Measurements from ENCODE around the gene MRPS18A.

DNA sequence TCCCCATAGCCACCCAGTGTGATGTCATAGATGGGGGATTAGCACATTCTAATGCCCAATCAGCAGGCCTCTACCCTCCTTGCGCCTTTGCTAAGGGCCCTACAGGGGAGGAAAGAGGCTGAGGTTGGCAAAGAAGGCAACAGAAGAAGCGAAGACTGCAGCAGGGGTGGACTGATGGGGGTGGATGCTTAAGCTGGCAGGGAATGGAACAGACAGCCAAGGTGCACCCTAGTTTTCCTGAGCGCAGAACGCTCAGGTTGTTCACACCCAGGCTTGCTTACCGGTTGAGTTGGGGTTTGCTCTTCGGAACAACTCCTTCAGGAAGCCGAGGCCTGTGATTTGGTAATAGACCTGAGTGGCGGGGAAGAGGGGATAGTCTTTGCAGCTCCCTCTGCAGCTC is 12.7 kb downstream of the MRPS18A start:
- TF ChIP-seq EZH2 (IDR thresholded peaks at IDR 0.05; ENCODE audit: low read depth, unreplicated experiment) (no peak), EZH2phosphoT487 (IDR thresholded peaks at IDR 0.05; ENCODE audit: unreplicated experiment) (no peak), ZNF462 (CRISPR knock-in tag; IDR thresholded peaks at IDR 0.05) (no peak), POLR2AphosphoS5 (IDR thresholded peaks at IDR 0.05; ENCODE audit: low read depth) (no peak), ETS1 (IDR thresholded peaks at IDR 0.05) (no peak), JUNB (IDR thresholded peaks at IDR 0.05; ENCODE audit: unreplicated experiment) (no peak), CREB1 (CRISPR knock-in tag; IDR thresholded peaks at IDR 0.05; ENCODE audit: low read depth) (no peak), ZNF331 (CRISPR knock-in tag; IDR thresholded peaks at IDR 0.05; ENCODE audit: low read depth) (no peak), ZNF114 (CRISPR knock-in tag; IDR thresholded peaks at IDR 0.05) (no peak), STAT1 (IDR thresholded peaks at IDR 0.05; ENCODE audit: unreplicated experiment) (no peak)
- TF ChIP-seq, protein P1, sequence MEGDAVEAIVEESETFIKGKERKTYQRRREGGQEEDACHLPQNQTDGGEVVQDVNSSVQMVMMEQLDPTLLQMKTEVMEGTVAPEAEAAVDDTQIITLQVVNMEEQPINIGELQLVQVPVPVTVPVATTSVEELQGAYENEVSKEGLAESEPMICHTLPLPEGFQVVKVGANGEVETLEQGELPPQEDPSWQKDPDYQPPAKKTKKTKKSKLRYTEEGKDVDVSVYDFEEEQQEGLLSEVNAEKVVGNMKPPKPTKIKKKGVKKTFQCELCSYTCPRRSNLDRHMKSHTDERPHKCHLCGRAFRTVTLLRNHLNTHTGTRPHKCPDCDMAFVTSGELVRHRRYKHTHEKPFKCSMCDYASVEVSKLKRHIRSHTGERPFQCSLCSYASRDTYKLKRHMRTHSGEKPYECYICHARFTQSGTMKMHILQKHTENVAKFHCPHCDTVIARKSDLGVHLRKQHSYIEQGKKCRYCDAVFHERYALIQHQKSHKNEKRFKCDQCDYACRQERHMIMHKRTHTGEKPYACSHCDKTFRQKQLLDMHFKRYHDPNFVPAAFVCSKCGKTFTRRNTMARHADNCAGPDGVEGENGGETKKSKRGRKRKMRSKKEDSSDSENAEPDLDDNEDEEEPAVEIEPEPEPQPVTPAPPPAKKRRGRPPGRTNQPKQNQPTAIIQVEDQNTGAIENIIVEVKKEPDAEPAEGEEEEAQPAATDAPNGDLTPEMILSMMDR (conservative IDR thresholded peaks at IDR 0.05; ENCODE audit: low read depth in 2 of 2): no peak
- TF ChIP-seq, protein P2, sequence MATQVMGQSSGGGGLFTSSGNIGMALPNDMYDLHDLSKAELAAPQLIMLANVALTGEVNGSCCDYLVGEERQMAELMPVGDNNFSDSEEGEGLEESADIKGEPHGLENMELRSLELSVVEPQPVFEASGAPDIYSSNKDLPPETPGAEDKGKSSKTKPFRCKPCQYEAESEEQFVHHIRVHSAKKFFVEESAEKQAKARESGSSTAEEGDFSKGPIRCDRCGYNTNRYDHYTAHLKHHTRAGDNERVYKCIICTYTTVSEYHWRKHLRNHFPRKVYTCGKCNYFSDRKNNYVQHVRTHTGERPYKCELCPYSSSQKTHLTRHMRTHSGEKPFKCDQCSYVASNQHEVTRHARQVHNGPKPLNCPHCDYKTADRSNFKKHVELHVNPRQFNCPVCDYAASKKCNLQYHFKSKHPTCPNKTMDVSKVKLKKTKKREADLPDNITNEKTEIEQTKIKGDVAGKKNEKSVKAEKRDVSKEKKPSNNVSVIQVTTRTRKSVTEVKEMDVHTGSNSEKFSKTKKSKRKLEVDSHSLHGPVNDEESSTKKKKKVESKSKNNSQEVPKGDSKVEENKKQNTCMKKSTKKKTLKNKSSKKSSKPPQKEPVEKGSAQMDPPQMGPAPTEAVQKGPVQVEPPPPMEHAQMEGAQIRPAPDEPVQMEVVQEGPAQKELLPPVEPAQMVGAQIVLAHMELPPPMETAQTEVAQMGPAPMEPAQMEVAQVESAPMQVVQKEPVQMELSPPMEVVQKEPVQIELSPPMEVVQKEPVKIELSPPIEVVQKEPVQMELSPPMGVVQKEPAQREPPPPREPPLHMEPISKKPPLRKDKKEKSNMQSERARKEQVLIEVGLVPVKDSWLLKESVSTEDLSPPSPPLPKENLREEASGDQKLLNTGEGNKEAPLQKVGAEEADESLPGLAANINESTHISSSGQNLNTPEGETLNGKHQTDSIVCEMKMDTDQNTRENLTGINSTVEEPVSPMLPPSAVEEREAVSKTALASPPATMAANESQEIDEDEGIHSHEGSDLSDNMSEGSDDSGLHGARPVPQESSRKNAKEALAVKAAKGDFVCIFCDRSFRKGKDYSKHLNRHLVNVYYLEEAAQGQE (IDR thresholded peaks at IDR 0.05; ENCODE audit: unreplicated experiment): no peak

All from GM23338 (cell line).